SK-N-MC (cell line): Measurements from ENCODE around the gene CCDC87.
"Not testable (repeated sequence)": the region's sequence is repeated elsewhere in the genome, so short reads cannot be mapped to it uniquely, and the experiment has no call there.

Experiments used
- DNase-seq: peaks from one replicate; pipeline ENCODE4 v3.0.0-alpha.2; 2011; ENCODE audit warnings: low read depth, low spot score
- H3K27ac ChIP-seq: fragments of 200-600 bp; sonication (generic); 2 replicates; pipeline ENCODE4 v1.5.1; 2016; ENCODE audit warnings: mixed run types
- H3K36me3 ChIP-seq: fragments of 200-600 bp; sonication (generic); 2 replicates; pipeline ENCODE4 v1.6.1; 2017; ENCODE audit warnings: antibody characterized with exemption, low read length, mixed read lengths; ENCODE audit not compliant: insufficient read depth
- H3K4me3 ChIP-seq: fragments of 200-600 bp; sonication (generic); 2 replicates; pipeline ENCODE4 v1.5.1; 2016
- H3K9ac ChIP-seq: fragments of 200-600 bp; sonication (generic); 2 replicates; pipeline ENCODE4 v1.8.0; 2017; ENCODE audit warnings: mixed run types, mixed read lengths; ENCODE audit not compliant: insufficient read length
- H3K9me3 ChIP-seq: fragments of 200-600 bp; sonication (generic); 2 replicates; pipeline ENCODE4 v1.6.1; 2017; ENCODE audit warnings: low read depth, mild to moderate bottlenecking, antibody characterized with exemption, low read length, moderate library complexity, mixed read lengths
- EZH2 ChIP-seq: fragments of 200-600 bp; sonication (generic); IDR thresholded peaks from one replicate; pipeline ENCODE4 v1.6.1; 2017; ENCODE audit warnings: antibody characterized with exemption
- FOXP2 ChIP-seq: optimal IDR thresholded peaks from 2 replicates; pipeline ENCODE3; 2011; ENCODE audit warnings: mild to moderate bottlenecking, moderate library complexity; ENCODE audit not compliant: insufficient read depth; ENCODE audit errors: extremely low read length, control extremely low read depth
- POLR2AphosphoS5 ChIP-seq: IDR thresholded peaks from 2 replicates; pipeline ENCODE4 v1.6.1; 2012; ENCODE audit warnings: mild to moderate bottlenecking, low read depth, low read length, borderline replicate concordance

Gene CCDC87

GRCh38 chr11:66541892-66542291, 51.0 kb downstream of the CCDC87 start:
- Histone ChIP-seq H3K27ac (no peak overlapping the region), H3K9ac (no peak overlapping the region), H3K9me3 (no peaks in the 10 kb centered on the region), H3K36me3 (no peaks in the 10 kb centered on the region), H3K4me3 (no peak overlapping the region)
- no peak for DNase-seq
- TF ChIP-seq FOXP2, result no peak
- no peak for TF ChIP-seq EZH2
- no peak for TF ChIP-seq POLR2AphosphoS5

- not testable (repeated sequence) for H3K36me3 ChIP-seq, DNase-seq, H3K27ac ChIP-seq, H3K4me3 ChIP-seq, H3K9me3 ChIP-seq, H3K9ac ChIP-seq
Measured at GRCh38 chr11:66540598-66540997, 52.3 kb downstream of the CCDC87 start.
